Uterus (tissue), 4 donors: Measurements from ENCODE around the gene CFAP53. TPM values are rescaled to one million over a fixed set of nuclear protein-coding genes. Genes with fewer than 3 reads are reported as not detected.
A peak's percentile ranks its signal among the peaks of the same experiment; 100 is the strongest.

Source experiments
- DNase-seq, 2 donors: peaks; one replicate each; pipeline ENCODE4 v3.0.0-alpha.2; 2019 to 2020
- H3K27ac ChIP-seq, 2 donors: fragments of 200-600 bp; sonication (generic); 1 replicate in 1 of 2; 2 replicates in 1 of 2; pipeline ENCODE4 v1.5.1; 2016 to 2018
- H3K27me3 ChIP-seq, 2 donors: fragments of 200-600 bp; sonication (generic); one replicate each; pipeline ENCODE4 v1.5.1; 2018 to 2019; ENCODE audit warnings: control low read depth in 1 of 2
- H3K36me3 ChIP-seq, 2 donors: fragments of 200-600 bp; sonication (generic); one replicate each; pipeline ENCODE4 v1.5.1; 2019; ENCODE audit warnings: control low read depth in 1 of 2
- H3K4me1 ChIP-seq, 2 donors: fragments of 200-600 bp; sonication (generic); one replicate each; pipeline ENCODE4 v1.5.1; 2018 to 2019; ENCODE audit warnings: control low read depth in 1 of 2
- H3K4me3 ChIP-seq, 2 donors: fragments of 200-600 bp; sonication (generic); 1 replicate in 1 of 2; 2 replicates in 1 of 2; pipeline ENCODE4 v1.5.1; 2018 to 2019; ENCODE audit warnings: mild to moderate bottlenecking in 1 of 2
- H3K9me3 ChIP-seq, 2 donors: fragments of 200-600 bp; sonication (generic); one replicate each; pipeline ENCODE4 v1.5.1; 2019; ENCODE audit warnings: control low read depth in 1 of 2
- CTCF ChIP-seq, 4 experiments: fragments of 200-600 bp in 2 of 4; fragments of 450-650 bp in 2 of 4; sonication (generic) in 2 of 4; IDR thresholded peaks; one replicate each; pipeline ENCODE4 v1.5.1; 2016 to 2019; ENCODE audit warnings: antibody characterized with exemption in 4 of 4, mild to moderate bottlenecking in 2 of 4, moderate library complexity in 1 of 4
- POLR2A ChIP-seq, 2 donors: fragments of 450-650 bp; IDR thresholded peaks; one replicate each; pipeline ENCODE4 v1.6.1; 2016; ENCODE audit warnings: antibody characterized with exemption in 2 of 2, mild to moderate bottlenecking in 1 of 2, moderate library complexity in 1 of 2
- intact Hi-C: fragments of 100-400 bp; cut with DNase I; formaldehyde crosslinking; loops from one replicate; pipeline ENCODE4 v1.15.1; 2023; ENCODE audit warnings: low total_unique reads
- total RNA-seq, 4 donors: library from RNA; depleted of rRNA in 3 of 4; stranded (reverse); fragments of >200 nt in 3 of 4; gene quantifications; one replicate each; pipeline versions ENCODE4 v1.1.0 to v1.2.4, GENCODE V29; 2014 to 2023
- donor health status: DM: yes; HTN: yes; CAD: no.

Gene CFAP53
- total RNA-seq, 4 donors from 2014 or later = 0.95 to 1.1 TPM; not detected in 2

DNA sequence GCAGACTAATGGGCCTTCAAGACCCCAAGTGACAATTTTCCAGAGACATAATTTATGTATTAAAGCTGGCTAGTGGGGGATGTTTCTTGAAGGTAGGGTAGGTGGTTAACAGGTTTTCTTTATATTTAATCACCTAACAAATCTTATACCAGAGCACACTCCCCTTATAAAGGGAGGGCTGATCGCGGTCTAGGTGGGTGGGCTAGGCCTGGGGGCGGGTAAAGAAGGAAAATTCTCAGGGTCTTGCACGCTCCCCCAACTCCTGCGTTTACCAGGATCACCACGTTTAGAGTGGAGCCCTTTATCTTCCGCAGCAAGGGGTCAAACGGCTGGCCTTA, 41.1 kb upstream of the CFAP53 start:
- Histone ChIP-seq H3K4me1 (no peaks in the 10 kb centered on the region), H3K4me3 (peak overlapping the region; percentile 22 to 40), H3K9me3 (no peaks in the 10 kb centered on the region), H3K36me3 (no peaks in the 10 kb centered on the region), H3K27me3 (peaks cover 0 to 4% of the 10 kb centered on the region in 2 donors), H3K27ac (no peak overlapping the region)
- TF ChIP-seq CTCF (IDR thresholded peaks at IDR 0.05) (no peak), POLR2A (IDR thresholded peaks at IDR 0.05) (no peak)
- intact Hi-C loops = no loop called here
- no peak for DNase-seq

DNA sequence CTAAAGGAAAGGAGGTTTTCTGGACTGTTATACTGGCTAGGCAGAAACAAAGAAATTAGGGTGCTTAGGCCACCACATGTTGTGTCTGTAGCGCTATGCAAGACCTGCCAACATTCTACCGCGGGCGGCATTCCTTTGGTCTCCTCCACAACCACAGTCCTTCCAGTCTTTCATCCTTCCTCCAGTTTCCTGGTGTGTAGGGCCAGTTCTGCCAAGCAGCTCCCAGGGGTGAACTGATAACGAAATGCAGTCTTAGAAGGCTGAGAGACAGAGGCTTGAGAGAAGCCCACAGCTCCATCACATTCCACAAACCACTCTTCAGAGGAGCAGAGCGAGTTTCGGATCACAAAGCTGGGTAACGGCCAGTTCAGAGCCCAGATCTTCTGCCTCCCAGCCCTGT, 40.6 kb upstream of the CFAP53 start:
- Histone ChIP-seq H3K4me3 (peak overlapping the region in 1 of 2 donors; percentile 40), H3K4me1 (no peaks in the 10 kb centered on the region), H3K36me3 (no peaks in the 10 kb centered on the region), H3K27me3 (peaks cover 0 to 4% of the 10 kb centered on the region in 2 donors), H3K27ac (no peak overlapping the region), H3K9me3 (no peaks in the 10 kb centered on the region)
- no peak for TF ChIP-seq CTCF (IDR thresholded peaks at IDR 0.05)
- no peak for TF ChIP-seq POLR2A (IDR thresholded peaks at IDR 0.05)
- intact Hi-C loops = no loop called here
- no peak for DNase-seq

DNA sequence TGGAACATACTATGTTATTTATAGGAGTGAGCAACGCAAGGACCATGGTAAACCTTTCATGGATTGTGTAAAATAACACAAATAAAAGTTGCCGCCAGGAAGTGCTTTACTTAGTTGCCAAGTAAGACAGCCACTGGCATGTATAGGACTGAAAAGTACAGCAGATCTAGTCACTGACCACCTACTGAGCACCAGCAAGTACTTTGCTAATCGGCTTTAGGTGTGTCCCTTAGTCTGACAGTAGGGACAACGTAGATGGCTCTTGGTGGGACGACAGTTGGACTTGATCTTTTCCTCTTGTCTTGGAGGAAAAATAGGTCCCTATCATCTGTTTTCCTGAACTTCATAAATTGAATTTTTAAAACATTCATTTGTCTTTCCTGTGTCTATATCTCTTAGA, 34.8 kb upstream of the CFAP53 start:
- no peak for DNase-seq
- Histone ChIP-seq H3K4me3 (no peak overlapping the region), H3K4me1 (peaks cover 0 to 3% of the 10 kb centered on the region in 2 donors), H3K9me3 (no peaks in the 10 kb centered on the region), H3K27ac (no peak overlapping the region), H3K27me3 (peaks cover 0 to 10% of the 10 kb centered on the region in 2 donors), H3K36me3 (no peaks in the 10 kb centered on the region)
- no peak for TF ChIP-seq POLR2A (IDR thresholded peaks at IDR 0.05)
- TF ChIP-seq CTCF (IDR thresholded peaks at IDR 0.05) = no peak
- intact Hi-C loops = no loop called here

GRCh38 chr18:50299626-50300388, 33.5 kb upstream of the CFAP53 start:
- peaks cover 0 to 3% of the 10 kb centered on the region in 2 donors for H3K4me1 ChIP-seq
- TF ChIP-seq POLR2A (IDR thresholded peaks at IDR 0.05) (no peak), CTCF (IDR thresholded peaks at IDR 0.05) (no peak)
- no peak overlapping the region for H3K27ac ChIP-seq
- no peaks in the 10 kb centered on the region for H3K36me3 ChIP-seq
- no peak overlapping the region for H3K4me3 ChIP-seq
- H3K9me3 ChIP-seq = no peaks in the 10 kb centered on the region
- H3K27me3 ChIP-seq = peaks cover 0 to 9% of the 10 kb centered on the region in 2 donors
- DNase-seq = no peak
- intact Hi-C loops = no loop called here

GRCh38 chr18:50298443-50299284, 32.4 kb upstream of the CFAP53 start:
- H3K4me3 ChIP-seq = peak overlapping the region; percentile 13 to 40

More at GRCh38 chr18:50298443-50299284, 32.4 kb upstream of the CFAP53 start:
- Histone ChIP-seq H3K36me3 (no peaks in the 10 kb centered on the region), H3K27ac (no peak overlapping the region), H3K9me3 (no peaks in the 10 kb centered on the region), H3K27me3 (peaks cover 0 to 6% of the 10 kb centered on the region in 2 donors), H3K4me1 (peaks cover 0 to 3% of the 10 kb centered on the region in 2 donors)
- no peak for DNase-seq
- intact Hi-C loops = no loop called here
- TF ChIP-seq POLR2A (IDR thresholded peaks at IDR 0.05) (no peak), CTCF (IDR thresholded peaks at IDR 0.05) (no peak)
